NCI-H524 (cell line): Measurements from ENCODE around the gene R3HDM2.

Experiments used
- DNase-seq, 2 experiments: peaks; one replicate each; lab custom pipeline; 2025; lab: John Stamatoyannopoulos, UW

The R3HDM2 gene

GRCh38 chr12:57240066-57240921 lies 190.5 kb downstream of the R3HDM2 start:
- peak; percentile 58 to 74 for DNase-seq

- peak in 1 of 2 experiments; percentile 49 for DNase-seq
Measured at GRCh38 chr12:57239587-57240065, 191.2 kb downstream of the R3HDM2 start.

GRCh38 chr12:57238854-57239554 lies 191.8 kb downstream of the R3HDM2 start:
- DNase-seq = peak; percentile 63 to 79

- DNase-seq = peak in 1 of 2 experiments; percentile 47
Measured at GRCh38 chr12:57237932-57238853, 192.7 kb downstream of the R3HDM2 start.

- DNase-seq = no peak
Measured at GRCh38 chr12:57237596-57237931, 193.3 kb downstream of the R3HDM2 start.

- DNase-seq = no peak
Measured at GRCh38 chr12:57236925-57237595, 193.8 kb downstream of the R3HDM2 start.

- DNase-seq = no peak
Measured at GRCh38 chr12:57236201-57236924, 194.5 kb downstream of the R3HDM2 start.

GRCh38 chr12:57235728-57236131 lies 195.1 kb downstream of the R3HDM2 start:
- DNase-seq = no peak

- peak in 1 of 2 experiments; percentile 54 for DNase-seq
Measured at GRCh38 chr12:57235017-57235727, 195.7 kb downstream of the R3HDM2 start.

GRCh38 chr12:57234571-57235016 lies 196.2 kb downstream of the R3HDM2 start:
- no peak for DNase-seq

GRCh38 chr12:57234233-57234570 lies 196.6 kb downstream of the R3HDM2 start:
- DNase-seq = no peak

- DNase-seq = no peak
Measured at GRCh38 chr12:57233357-57234232, 197.2 kb downstream of the R3HDM2 start.

GRCh38 chr12:57232156-57232756 lies 198.6 kb downstream of the R3HDM2 start:
- DNase-seq = no peak

GRCh38 chr12:57231276-57232021 lies 199.4 kb downstream of the R3HDM2 start:
- DNase-seq = no peak

GRCh38 chr12:57230381-57231155 lies 200.3 kb downstream of the R3HDM2 start:
- no peak for DNase-seq

- peak; percentile 90 to 97 for DNase-seq
Measured at GRCh38 chr12:57229634-57230380, 201.0 kb downstream of the R3HDM2 start, which contains the start of gene SHMT2. Gene SHMT2 (plus strand): TSS chr12:57229711. CDS start chr12:57229779, 68 bp downstream.
